Placental pericyte (primary cell): Measurements from ENCODE around the gene RAB9B. TPM values are rescaled to one million over a fixed set of nuclear protein-coding genes. Genes with fewer than 3 reads are reported as not detected.

Experiments
- small RNA-seq: library from RNA; depleted of rRNA; stranded (forward); fragments of <200 nt; gene quantifications from one replicate; pipeline ENCODE3, GENCODE V24; 2012; ENCODE audit warnings: low replicate concordance
- total RNA-seq: library from RNA; depleted of rRNA; stranded (reverse); fragments of >200 nt; gene quantifications from 2 replicates; pipeline ENCODE4 v1.2.3, GENCODE V29; 2012

The RAB9B gene, protein sequence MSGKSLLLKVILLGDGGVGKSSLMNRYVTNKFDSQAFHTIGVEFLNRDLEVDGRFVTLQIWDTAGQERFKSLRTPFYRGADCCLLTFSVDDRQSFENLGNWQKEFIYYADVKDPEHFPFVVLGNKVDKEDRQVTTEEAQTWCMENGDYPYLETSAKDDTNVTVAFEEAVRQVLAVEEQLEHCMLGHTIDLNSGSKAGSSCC
- 0.14 TPM in 1 of 2 replicates, not detected in the other for total RNA-seq

DNA sequence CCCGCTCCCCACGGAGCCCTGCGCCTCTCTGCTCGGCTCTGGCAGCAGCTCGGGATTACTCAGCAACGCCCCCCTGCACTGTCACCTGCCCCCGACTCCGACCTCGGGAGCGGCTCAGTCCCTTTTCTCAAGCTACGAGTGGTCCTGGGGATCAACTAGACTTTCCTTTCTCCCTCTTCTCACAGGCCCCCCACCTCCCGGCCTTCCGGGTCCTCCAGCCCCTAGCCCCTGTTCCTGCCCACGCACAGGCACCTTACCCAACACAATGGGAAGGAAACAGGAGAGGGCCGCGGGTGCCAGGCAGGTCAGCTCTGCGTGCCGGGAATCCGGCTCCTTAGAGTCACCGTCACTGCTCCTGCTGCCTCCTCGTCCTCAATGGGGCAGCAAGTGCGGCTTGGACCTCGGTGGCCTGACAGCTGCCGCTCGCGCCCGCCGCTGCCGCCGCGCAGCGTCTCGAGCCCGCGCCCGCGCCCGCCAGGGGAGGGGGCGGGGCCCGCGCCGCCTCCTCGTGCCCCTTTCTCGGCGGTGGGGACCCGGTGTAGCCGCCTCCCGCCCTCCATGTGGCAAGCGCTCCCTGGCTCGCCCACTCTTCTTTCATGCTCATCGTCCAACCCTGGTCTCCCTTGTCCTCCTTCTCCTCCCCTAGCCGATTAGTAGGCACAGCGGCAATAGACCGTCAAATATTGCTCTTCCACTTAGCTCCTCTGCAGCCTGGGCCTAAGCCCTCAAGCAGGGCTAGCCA lies at the start of gene RAB9B:
Gene RAB9B, minus strand, starts transcription at position 455 of the 742 bp plus-strand sequence. CDS start 6,473 bp downstream, outside the sequence.

DNA sequence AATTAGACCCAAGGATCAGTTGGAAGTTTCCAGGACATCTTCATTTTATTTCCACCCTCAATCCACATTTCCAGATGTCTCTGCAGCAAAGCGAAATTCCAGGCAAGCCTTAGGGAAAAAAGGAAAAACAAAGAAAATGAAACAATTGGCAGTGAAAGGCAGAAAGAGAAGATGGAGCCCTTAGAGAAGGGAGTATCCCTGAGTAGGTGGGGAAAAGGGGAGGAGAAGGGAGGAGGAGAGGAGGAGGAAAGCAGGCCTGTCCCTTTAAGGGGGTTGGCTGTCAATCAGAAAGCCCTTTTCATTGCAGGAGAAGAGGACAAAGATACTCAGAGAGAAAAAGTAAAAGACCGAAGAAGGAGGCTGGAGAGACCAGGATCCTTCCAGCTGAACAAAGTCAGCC lies 55.5 kb downstream of the RAB9B start, which contains the start of gene PLP1:
Gene PLP1, plus strand, starts transcription at position 295 of the 400 bp plus-strand sequence. CDS start 156 bp downstream, outside the sequence.

Small RNA genes lying within 50 kb of the gene (small RNA-seq; reads per million reads assigned to genes)
- not detected for gene RNA5SP511

Other genes with a start within 250 kb of the RAB9B start
- gene TCEAL4, start 246.7 kb downstream of the RAB9B start, total RNA-seq = 12.5 and 31.7 TPM in 2 replicates
- gene TCEAL3, start 224.3 kb downstream of the RAB9B start, total RNA-seq = 4.6 and 12.9 TPM in 2 replicates
- 10.5 and 16.8 TPM in 2 replicates for gene TCEAL1, start 203.3 kb downstream of the RAB9B start, total RNA-seq
- 773 and 866 TPM in 2 replicates for gene MORF4L2, start 145.6 kb downstream of the RAB9B start, total RNA-seq
- gene TMEM31, start 121.3 kb downstream of the RAB9B start, total RNA-seq = not detected in 2 replicates
- not detected in 2 replicates for gene PLP1, start 55.4 kb downstream of the RAB9B start, total RNA-seq
- 0.57 TPM in 1 of 2 replicates, not detected in the other for gene TMSB15B, start 130.4 kb upstream of the RAB9B start, total RNA-seq
- gene H2BW1, start 181.5 kb upstream of the RAB9B start, total RNA-seq = not detected in 2 replicates
- not detected in 2 replicates for gene H2BW2, start 207.7 kb upstream of the RAB9B start, total RNA-seq
- gene TMSB15C, start 244.0 kb upstream of the RAB9B start, total RNA-seq = 0.22 and 1.1 TPM in 2 replicates